HCT116 (cell line): Measurements from ENCODE around the gene AOPEP. TPM values are rescaled to one million over a fixed set of nuclear protein-coding genes. Genes with fewer than 3 reads are reported as not detected.

Source experiments
- ATAC-seq: fragments of 200-7000 bp; cut with Tn5 transposase; 2 replicates; pipeline ENCODE4 v1.9.1; 2020; ENCODE audit warnings: mild to moderate bottlenecking, moderate library complexity
- BruUV-seq: library from RNA; stranded (reverse); fragments of 400-500 nt; replicated peaks from 2 replicates; lab custom pipeline; 2021; lab: Mats Ljungman, UMichigan
- CTCF ChIA-PET: fragments of 300-600 bp; sonication (Branson Sonifier 250); formaldehyde crosslinking; loops from one replicate; lab custom pipeline; 2021; ENCODE audit warnings: antibody characterized with exemption; lab: Charles Lee
- POLR2A ChIA-PET: fragments of 300-600, 350-600 bp; sonication (Branson Sonifier 250); formaldehyde crosslinking; loops from one replicate; lab custom pipeline; 2021; ENCODE audit warnings: antibody characterized with exemption; lab: Charles Lee
- RAD21 ChIA-PET, 2 experiments: fragments of 300-600 bp; sonication (Branson Sonifier 250); formaldehyde crosslinking; loops; one replicate each; lab custom pipeline; 2023; ENCODE audit warnings: low total read pairs in 2 of 2; ENCODE audit not compliant: uncharacterized antibody in 2 of 2, unreplicated experiment in 2 of 2, low non-redundant PET in 1 of 2; lab: Charles Lee
- DNase-seq: peaks from one replicate; pipeline ENCODE4 v3.0.0-alpha.2; 2010; ENCODE audit warnings: low read depth, low spot score
- H2AFZ ChIP-seq: fragments of 200-600 bp; shearing (Covaris generic), sonication (generic); 2 replicates; pipeline ENCODE4 v1.6.1; 2017; ENCODE audit warnings: low read depth, mixed run types, mixed read lengths, antibody characterized with exemption, low read length; ENCODE audit not compliant: poor library complexity, severe bottlenecking
- H3K27ac ChIP-seq: 2 replicates; pipeline ENCODE4 v1.5.1; 2012; ENCODE audit warnings: low read depth, low read length
- H3K27me3 ChIP-seq: fragments of 200-600 bp; sonication (generic); 2 replicates; pipeline ENCODE4 v1.6.1; 2016; ENCODE audit warnings: mixed run types, low read length, mixed read lengths; ENCODE audit not compliant: insufficient read depth
- H3K36me3 ChIP-seq, 2 experiments: fragments of 200-500 bp in 1 of 2; fragments of 200-600 bp in 1 of 2; sonication (Bioruptor generic) in 1 of 2; sonication (generic) in 1 of 2; 2 replicates each; pipeline versions ENCODE4 v1.5.1 to v1.6.1; 2014 to 2016; ENCODE audit warnings: low read length in 2 of 2, inconsistent platforms in 1 of 2, mixed read lengths in 1 of 2, mixed run types in 1 of 2; ENCODE audit not compliant: insufficient read depth in 2 of 2, control insufficient read depth in 1 of 2
- H3K4me1 ChIP-seq, 2 experiments: fragments of 200-600 bp in 1 of 2; sonication (generic) in 1 of 2; 2 replicates each; pipeline versions ENCODE4 v1.5.1 to v1.6.1; 2012 to 2017; ENCODE audit warnings: low read length in 2 of 2, inconsistent platforms in 1 of 2, mild to moderate bottlenecking in 1 of 2, mixed read lengths in 1 of 2, mixed run types in 1 of 2, moderate library complexity in 1 of 2; ENCODE audit not compliant: insufficient read depth in 2 of 2, control insufficient read depth in 1 of 2
- H3K4me2 ChIP-seq: fragments of 200-600 bp; sonication (generic); 2 replicates; pipeline ENCODE4 v1.6.1; 2017; ENCODE audit warnings: mixed run types, low read length, mixed read lengths
- H3K4me3 ChIP-seq, 2 experiments: fragments of 200-600 bp in 1 of 2; sonication (generic) in 1 of 2; replicated peaks in 1 of 2; 2 replicates each; pipeline ENCODE4 v1.5.1; 2011 to 2016; ENCODE audit warnings: low read length in 2 of 2, control low read depth in 1 of 2, low read depth in 1 of 2, mild to moderate bottlenecking in 1 of 2, mixed read lengths in 1 of 2, mixed run types in 1 of 2
- H3K79me2 ChIP-seq: fragments of 200-600 bp; sonication (generic); 2 replicates; pipeline ENCODE4 v1.6.1; 2017; ENCODE audit warnings: mild to moderate bottlenecking, mixed run types, low read length, moderate library complexity, mixed read lengths; ENCODE audit not compliant: insufficient read depth
- H3K9ac ChIP-seq: fragments of 200-600 bp; sonication (generic); 2 replicates; pipeline ENCODE4 v1.6.1; 2016; ENCODE audit warnings: low read length, mixed read lengths
- H3K9me2 ChIP-seq: fragments of 200-600 bp; sonication (generic), shearing (Covaris generic); 2 replicates; pipeline ENCODE4 v1.6.1; 2017; ENCODE audit warnings: mixed run types, mild to moderate bottlenecking, moderate library complexity; ENCODE audit not compliant: insufficient read depth
- H3K9me3 ChIP-seq, 2 experiments: fragments of 200-500 bp in 1 of 2; fragments of 200-600 bp in 1 of 2; sonication (Bioruptor generic) in 1 of 2; sonication (generic) in 1 of 2; 2 replicates each; pipeline ENCODE4 v1.6.1; 2014 to 2017; ENCODE audit warnings: low read length in 2 of 2, mixed read lengths in 2 of 2, inconsistent platforms in 1 of 2, low read depth in 1 of 2, mild to moderate bottlenecking in 1 of 2, mixed run types in 1 of 2, moderate library complexity in 1 of 2; ENCODE audit not compliant: control insufficient read depth in 1 of 2, insufficient read depth in 1 of 2
- H4K20me1 ChIP-seq: fragments of 200-600 bp; sonication (generic), shearing (Covaris generic); 2 replicates; pipeline ENCODE4 v1.6.1; 2017; ENCODE audit warnings: mixed run types, mild to moderate bottlenecking, moderate library complexity; ENCODE audit not compliant: insufficient read depth
- ATF3 ChIP-seq: IDR thresholded peaks from 2 replicates; pipeline ENCODE4 v1.6.1; 2012
- CBX3 ChIP-seq: IDR thresholded peaks from 2 replicates; pipeline ENCODE4 v1.6.1; 2012; ENCODE audit warnings: low read depth
- CTCF ChIP-seq, 3 experiments: fragments of 200-600 bp in 1 of 3; sonication (generic) in 1 of 3; IDR thresholded peaks in 2 of 3; conservative IDR thresholded peaks in 1 of 3; 2 replicates each; pipeline ENCODE4 v1.5.1; 2012 to 2017; ENCODE audit warnings: low read depth in 2 of 3, low read length in 2 of 3, antibody characterized with exemption in 1 of 3, borderline replicate concordance in 1 of 3, control low read depth in 1 of 3, mild to moderate bottlenecking in 1 of 3, mixed read lengths in 1 of 3, mixed run types in 1 of 3, moderate library complexity in 1 of 3; ENCODE audit not compliant: insufficient read depth in 1 of 3
- EGR1 ChIP-seq: IDR thresholded peaks from 2 replicates; pipeline ENCODE4 v1.6.1; 2012; ENCODE audit warnings: low read depth
- JUND ChIP-seq: IDR thresholded peaks from 2 replicates; pipeline ENCODE4 v1.6.1; 2012
- MAX ChIP-seq: IDR thresholded peaks from 2 replicates; pipeline ENCODE4 v1.6.1; 2012
- POLR2AphosphoS5 ChIP-seq: IDR thresholded peaks from 2 replicates; pipeline ENCODE4 v1.6.1; 2011; ENCODE audit warnings: mild to moderate bottlenecking, low read depth, low read length, moderate library complexity
- RAD21 ChIP-seq: IDR thresholded peaks from 2 replicates; pipeline ENCODE4 v1.6.1; 2012; ENCODE audit warnings: low read depth, mild to moderate bottlenecking
- REST ChIP-seq: IDR thresholded peaks from 2 replicates; pipeline ENCODE4 v1.6.1; 2012; ENCODE audit warnings: low read depth
- SIN3A ChIP-seq: IDR thresholded peaks from 2 replicates; pipeline ENCODE4 v1.6.1; 2012; ENCODE audit warnings: low read depth
- SP1 ChIP-seq: IDR thresholded peaks from 2 replicates; pipeline ENCODE4 v1.6.1; 2012; ENCODE audit warnings: low read depth
- SRF ChIP-seq: IDR thresholded peaks from 2 replicates; pipeline ENCODE4 v1.6.1; 2012; ENCODE audit warnings: low read depth
- ZBTB33 ChIP-seq: IDR thresholded peaks from 2 replicates; pipeline ENCODE4 v1.6.1; 2011; ENCODE audit warnings: mild to moderate bottlenecking, low read length, moderate library complexity; ENCODE audit not compliant: insufficient replicate concordance; ENCODE audit errors: extremely low read depth
- ZFX ChIP-seq: fragments of 450-650 bp; IDR thresholded peaks from 2 replicates; pipeline ENCODE4 v1.6.1; 2017
- intact Hi-C: fragments of 100-400 bp; cut with micrococcal nuclease; formaldehyde crosslinking; loops from 2 replicates; pipeline ENCODE4 v1.10.0; 2022
- total RNA-seq: library from RNA; stranded (reverse); gene quantifications from one replicate; pipeline ENCODE4 v1.2.1, GENCODE V29; 2021; ENCODE audit not compliant: unreplicated experiment

AOPEP gene
- total RNA-seq, 1 experiment from 2014 or later, result 15.1 TPM

- intact Hi-C loops, result no loop called here
- DNase-seq (no peak), ATAC-seq (no peak)
- no peak overlapping the region for H3K4me2 ChIP-seq
- ChIA-PET POLR2A (no interaction called here), RAD21 (no interaction called here), CTCF (no interaction called here)
- peaks cover 0 to 5% of the 10 kb centered on the region in 2 experiments; a peak in 1 of 4 replicates for H3K4me1 ChIP-seq
- peaks cover 0 to 6% of the 10 kb centered on the region in 2 experiments; a peak in 2 of 4 replicates for H3K36me3 ChIP-seq
- H4K20me1 ChIP-seq, result no peaks in the 10 kb centered on the region
- no peaks in the 10 kb centered on the region for H3K9me2 ChIP-seq
- H3K27ac ChIP-seq, result no peak overlapping the region
- no peak overlapping the region for H3K4me3 ChIP-seq
- peaks cover 5% of the 10 kb centered on the region for H3K79me2 ChIP-seq
- BruUV-seq, result no TSS peak
- H3K9ac ChIP-seq, result no peak overlapping the region
- no peak overlapping the region for H2AFZ ChIP-seq
- TF ChIP-seq ATF3 (no peak), JUND (no peak), CTCF (IDR thresholded peaks at IDR 0.05 in 2 of 3, conservative IDR thresholded peaks at IDR 0.05 in 1 of 3; ENCODE audit: borderline replicate concordance in 1 of 3, insufficient read depth in 1 of 3, low read depth in 2 of 3, low read length in 2 of 3) (no peak), POLR2AphosphoS5 (no peak), ZFX (no peak), REST (no peak), SP1 (no peak), SIN3A (no peak), RAD21 (no peak), ZBTB33 (no peak), SRF (no peak), EGR1 (no peak), CBX3 (no peak), MAX (no peak)
- no peaks in the 10 kb centered on the region for H3K27me3 ChIP-seq
- no peaks in the 10 kb centered on the region for H3K9me3 ChIP-seq
Measured at GRCh38 chr9:94761481-94761880, 35.0 kb downstream of the AOPEP start.
